K562 (cell line): ENCODE measurements around the gene CRYBA1. TPM values are rescaled to one million over a fixed set of nuclear protein-coding genes. Genes with fewer than 3 reads are reported as not detected.

Source experiments
- ARNT ChIP-seq, 2 experiments: fragments of 450-650 bp; IDR thresholded peaks; 2 replicates each; pipeline ENCODE4 v1.6.1; 2016; ENCODE audit warnings: mild to moderate bottlenecking in 1 of 2
- ATF3 ChIP-seq, 2 experiments: fragments of 450-650 bp in 1 of 2; sonication (generic) in 1 of 2; formaldehyde crosslinking in 1 of 2; IDR thresholded peaks in 1 of 2; conservative IDR thresholded peaks in 1 of 2; 2 replicates each; pipeline versions ENCODE4 v1.6.1 to v1.8.1; 2016 to 2023; ENCODE audit warnings: mild to moderate bottlenecking in 2 of 2, moderate library complexity in 2 of 2, inconsistent platforms in 1 of 2, missing genetic modification reagents in 1 of 2
- ETS2 ChIP-seq: IDR thresholded peaks from 2 replicates; pipeline ENCODE4 v1.6.1; 2016; ENCODE audit warnings: borderline replicate concordance, missing genetic modification characterization, mild to moderate bottlenecking, moderate library complexity, missing compliant biosample characterization; ENCODE audit not compliant: poor library complexity, severe bottlenecking
- GMEB1 ChIP-seq: fragments of 250-450 bp; sonication (Bioruptor Pico); IDR thresholded peaks from 2 replicates; pipeline ENCODE4 v1.4.0; 2020; ENCODE audit warnings: mild to moderate bottlenecking
- HEY1 ChIP-seq: fragments of 250-450 bp; sonication (Bioruptor Pico); IDR thresholded peaks from 2 replicates; pipeline ENCODE4 v1.5.0; 2020; ENCODE audit warnings: mild to moderate bottlenecking, moderate library complexity, borderline replicate concordance
- HNRNPUL1 ChIP-seq: fragments of 200-400 bp; formaldehyde crosslinking; IDR thresholded peaks from 2 replicates; pipeline ENCODE4 v1.6.1; 2017; ENCODE audit warnings: low read length
- PATZ1 ChIP-seq: fragments of 250-450 bp; sonication (Bioruptor Pico); IDR thresholded peaks from 2 replicates; pipeline ENCODE4 v1.5.0; 2020; ENCODE audit warnings: mild to moderate bottlenecking, borderline replicate concordance
- POLR2H ChIP-seq: IDR thresholded peaks from 2 replicates; pipeline ENCODE4 v1.6.1; 2016; ENCODE audit warnings: missing genetic modification characterization, low read depth, mild to moderate bottlenecking, control low read depth, missing compliant biosample characterization, moderate library complexity
- RNF2 ChIP-seq: sonication (generic); IDR thresholded peaks from 2 replicates; pipeline ENCODE4 v1.6.1; 2016
- SMAD2 ChIP-seq: fragments of 150-350 bp; IDR thresholded peaks from 2 replicates; pipeline ENCODE4 v1.6.1; 2014; ENCODE audit warnings: low read depth, mild to moderate bottlenecking, low read length
- SOX6 ChIP-seq: fragments of 450-650 bp; IDR thresholded peaks from 2 replicates; pipeline ENCODE4 v1.6.1; 2014; ENCODE audit warnings: mild to moderate bottlenecking
- ZBTB40 ChIP-seq, 2 experiments: fragments of 450-650 bp in 1 of 2; sonication (generic) in 1 of 2; formaldehyde crosslinking in 1 of 2; IDR thresholded peaks; 2 replicates each; pipeline versions ENCODE4 v1.7.1 to v1.9.0; 2016 to 2022; ENCODE audit warnings: inconsistent platforms in 1 of 2, mild to moderate bottlenecking in 1 of 2, missing genetic modification reagents in 1 of 2
- polyA plus RNA-seq, 8 experiments: library from polyadenylated mRNA; depleted of rRNA in 4 of 8; stranded (reverse) in 5 of 8; unstranded in 3 of 8; fragments of >200 nt; fragmentation: Nextera tagmentation in 2 of 8; fragmentation: Illumina TruSeq in 1 of 8; extraction: Ambion mirVana in 2 of 8; extraction: Trizol in 1 of 8; gene quantifications; 2 replicates each; pipeline versions ENCODE4 v1.2.1 to v1.2.3, GENCODE V29; 2011 to 2014; ENCODE audit warnings: inconsistent platforms in 1 of 8, missing spikeins in 1 of 8
- total RNA-seq, 7 experiments: library from RNA; depleted of rRNA in 6 of 7; stranded (reverse); fragments of >200 nt in 6 of 7; fragmentation: Illumina TruSeq in 2 of 7; extraction: Trizol in 2 of 7; gene quantifications; 2 replicates each; pipeline versions ENCODE4 v1.2.1 to v1.2.3, GENCODE V29; 2011 to 2021; ENCODE audit warnings: low replicate concordance in 1 of 7

The CRYBA1 gene
- total and polyA plus RNA-seq, 9 of the 15 experiments (the other 6 are each of a cell fraction or from before 2014, with no cell fraction given) = not detected

DNA sequence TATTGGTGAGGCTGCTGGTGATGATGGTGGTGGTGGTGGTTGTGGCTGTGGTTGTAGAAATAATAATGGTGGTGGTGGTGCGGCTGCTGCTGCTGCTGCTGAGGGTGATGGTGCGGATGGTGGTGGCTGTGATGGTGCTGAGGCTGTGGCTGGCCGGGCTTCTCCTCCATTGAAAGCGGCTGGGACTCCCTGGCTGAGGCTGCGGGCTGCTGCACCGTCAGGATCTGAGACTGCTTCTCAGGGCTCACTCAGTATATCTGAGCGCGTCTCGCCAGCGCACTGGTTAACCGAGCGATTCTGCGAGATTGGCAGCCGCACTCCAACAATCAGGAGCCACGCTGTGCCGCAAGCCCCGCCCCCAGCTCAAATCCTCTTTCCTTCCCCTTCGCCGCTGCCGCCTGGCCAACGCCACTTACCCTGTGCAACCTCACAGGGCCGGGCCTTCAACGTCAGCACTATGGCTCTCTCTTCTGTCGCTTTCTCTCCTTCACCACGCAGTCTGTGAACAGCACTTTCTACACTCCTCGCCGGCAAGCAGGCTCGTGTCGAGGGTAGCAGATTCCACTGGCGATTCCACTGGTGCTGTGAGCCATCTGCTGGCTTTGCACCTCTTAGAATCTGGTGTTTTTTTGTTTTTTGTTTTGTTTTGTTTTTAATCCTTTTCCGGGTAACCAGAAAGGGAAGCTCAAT, 47.4 kb downstream of the CRYBA1 start, which contains the start of gene NUFIP2 (continued):
- peak; percentile 65 for TF ChIP-seq ZBTB40 (IDR thresholded peaks at IDR 0.05)
- no peak for TF ChIP-seq ZBTB40 (CRISPR knock-in tag; IDR thresholded peaks at IDR 0.05)
- no peak for TF ChIP-seq HNRNPUL1
- peak; percentile 64; the same call in 1 of the 2 replicates for TF ChIP-seq GMEB1
- peak; percentile 98 for TF ChIP-seq POLR2H (tag)
- no peak; the same call in 1 of the 2 replicates for TF ChIP-seq HEY1 (CRISPR knock-in tag)
- TF ChIP-seq ATF3 (IDR thresholded peaks at IDR 0.05) = no peak
- no peak for TF ChIP-seq ATF3 (CRISPR knock-in tag; conservative IDR thresholded peaks at IDR 0.05)
- TF ChIP-seq RNF2 = peak; percentile 73; the same call in 1 of the 2 replicates
- peak; percentile 79 for TF ChIP-seq SOX6
- TF ChIP-seq SMAD2 = no peak
- TF ChIP-seq ARNT (IDR thresholded peaks at IDR 0.05) = peak in 1 of 2 experiments; percentile 74; a peak in 1 of 4 replicates
- TF ChIP-seq PATZ1 (CRISPR knock-in tag) = no peak
- no peak for TF ChIP-seq ETS2 (tag)
